Measurements from ENCODE around the gene ZSCAN1.
"Not testable (repeated sequence)": the region's sequence is repeated elsewhere in the genome, so short reads cannot be mapped to it uniquely, and the experiment has no call there.

Gene ZSCAN1, protein sequence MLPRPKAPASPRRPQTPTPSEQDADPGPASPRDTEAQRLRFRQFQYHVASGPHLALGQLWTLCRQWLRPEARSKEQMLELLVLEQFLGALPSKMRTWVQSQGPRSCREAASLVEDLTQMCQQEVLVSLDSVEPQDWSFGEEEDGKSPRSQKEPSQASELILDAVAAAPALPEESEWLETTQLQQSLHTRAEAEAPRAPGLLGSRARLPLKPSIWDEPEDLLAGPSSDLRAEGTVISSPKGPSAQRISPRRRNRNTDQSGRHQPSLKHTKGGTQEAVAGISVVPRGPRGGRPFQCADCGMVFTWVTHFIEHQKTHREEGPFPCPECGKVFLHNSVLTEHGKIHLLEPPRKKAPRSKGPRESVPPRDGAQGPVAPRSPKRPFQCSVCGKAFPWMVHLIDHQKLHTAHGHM

GRCh38 chr19:58033741-58034476 is at the start of gene ZSCAN1:
ZSCAN1 (plus strand) TSS chr19:58034025; CDS start chr19:58037837, 3,812 bp downstream.
- DNase-seq: no peak

DNA sequence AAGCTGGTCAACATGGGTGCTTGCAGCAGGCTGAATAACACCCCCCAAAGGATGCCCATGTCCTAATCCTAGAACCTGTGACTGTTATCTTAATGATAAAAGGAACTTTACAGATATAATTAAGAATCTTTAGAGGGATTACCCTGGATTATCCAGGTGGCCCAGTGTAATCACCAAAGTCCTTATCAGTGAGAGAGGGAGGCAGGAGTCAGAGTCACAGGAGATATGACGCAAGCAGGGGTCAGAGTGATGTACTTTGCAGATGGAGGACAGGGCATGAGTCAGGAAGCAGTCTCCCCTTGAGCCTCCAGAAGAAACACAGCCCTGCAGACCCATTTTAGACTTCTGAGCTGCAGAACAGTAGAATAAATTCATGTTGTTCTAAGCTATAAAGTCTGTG is 41.0 kb upstream of the ZSCAN1 start:
- no peak for DNase-seq

DNA sequence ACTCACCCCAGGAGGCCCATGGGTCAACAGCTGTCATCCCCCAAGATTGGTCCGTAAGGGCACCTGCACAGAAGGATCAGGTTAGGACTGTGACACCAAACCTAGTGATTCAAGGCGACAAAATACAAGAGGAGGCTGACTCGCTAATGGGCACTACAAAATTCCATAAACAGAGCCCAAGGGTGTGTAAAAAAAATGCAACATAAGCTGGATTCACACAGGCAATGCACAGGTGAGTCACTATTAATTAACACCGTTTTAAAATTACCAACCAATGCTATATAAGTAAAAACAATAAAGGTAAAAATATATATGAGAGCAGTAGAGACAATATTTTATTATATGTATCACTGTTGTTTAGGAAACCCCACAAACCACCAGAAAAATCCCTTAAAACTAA is 33.1 kb upstream of the ZSCAN1 start:
- no peak for DNase-seq

DNA sequence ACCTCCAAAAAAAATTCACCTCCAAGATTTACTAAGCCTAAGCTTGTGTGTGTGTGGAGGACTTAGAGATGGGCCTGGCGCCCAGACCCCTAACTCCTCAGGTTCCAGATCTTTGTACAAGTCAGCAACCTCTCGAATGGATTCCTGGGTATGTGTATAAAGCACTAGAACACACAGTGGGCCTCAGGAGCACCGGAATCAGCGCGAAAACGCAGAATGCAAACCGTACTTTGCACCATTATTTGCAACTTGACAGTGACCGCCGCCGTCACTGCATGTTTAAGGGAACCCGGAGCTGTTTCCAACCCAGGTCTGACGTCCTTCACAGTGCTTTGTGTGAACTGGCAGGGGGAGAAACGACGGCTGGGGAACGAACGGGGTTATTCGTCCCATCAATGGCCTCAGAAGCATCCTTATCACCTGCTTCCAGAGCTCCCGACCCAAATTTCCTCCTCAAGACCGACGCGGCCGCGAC is 31.9 kb upstream of the ZSCAN1 start:
- no peak for DNase-seq

DNA sequence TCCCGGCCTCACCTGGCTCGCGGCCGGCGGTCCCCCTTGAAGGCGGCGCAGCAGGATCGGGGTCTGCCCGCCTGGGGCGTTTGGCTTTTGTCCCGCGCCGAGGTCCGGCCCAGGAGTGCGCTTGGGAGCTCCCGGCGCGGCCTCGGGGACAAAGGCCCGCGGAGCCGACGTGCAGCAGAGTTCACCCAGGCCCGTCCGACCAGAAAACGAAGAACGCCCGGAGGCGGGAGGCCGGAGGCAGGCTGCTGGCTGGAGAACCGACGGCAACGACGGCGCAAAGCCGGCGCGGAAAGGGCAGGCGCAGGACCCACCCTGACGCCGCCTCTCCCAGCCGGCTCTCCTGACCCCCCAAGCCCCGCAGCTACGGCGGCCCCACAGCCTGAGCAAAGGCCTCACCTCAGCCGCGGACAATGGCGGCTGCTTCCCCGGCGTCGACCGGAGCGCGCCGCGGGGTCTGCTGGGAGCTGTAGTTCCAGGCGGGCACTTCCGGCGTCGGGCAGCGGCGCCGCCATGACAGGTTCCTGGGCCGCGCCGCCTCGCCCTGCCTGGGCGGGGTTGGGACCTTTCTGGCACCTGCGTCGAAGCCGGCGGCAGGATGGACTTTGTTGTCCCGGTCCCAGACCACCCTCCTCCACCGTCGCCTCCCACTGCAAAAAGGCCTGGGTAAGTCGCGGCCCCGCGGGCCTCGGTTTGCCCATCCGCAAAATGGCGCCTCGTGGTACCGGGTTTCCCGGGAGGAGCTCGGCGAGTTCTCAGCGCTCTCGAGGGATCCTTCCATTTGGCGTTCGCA is 31.2 kb upstream of the ZSCAN1 start, which contains the start of gene ZNF606:
Gene ZNF606 (minus strand): TSS at position 437 of the 790 bp plus-strand sequence. CDS start 1,501 bp downstream, outside the sequence.
- DNase-seq: peak; percentile 63

DNA sequence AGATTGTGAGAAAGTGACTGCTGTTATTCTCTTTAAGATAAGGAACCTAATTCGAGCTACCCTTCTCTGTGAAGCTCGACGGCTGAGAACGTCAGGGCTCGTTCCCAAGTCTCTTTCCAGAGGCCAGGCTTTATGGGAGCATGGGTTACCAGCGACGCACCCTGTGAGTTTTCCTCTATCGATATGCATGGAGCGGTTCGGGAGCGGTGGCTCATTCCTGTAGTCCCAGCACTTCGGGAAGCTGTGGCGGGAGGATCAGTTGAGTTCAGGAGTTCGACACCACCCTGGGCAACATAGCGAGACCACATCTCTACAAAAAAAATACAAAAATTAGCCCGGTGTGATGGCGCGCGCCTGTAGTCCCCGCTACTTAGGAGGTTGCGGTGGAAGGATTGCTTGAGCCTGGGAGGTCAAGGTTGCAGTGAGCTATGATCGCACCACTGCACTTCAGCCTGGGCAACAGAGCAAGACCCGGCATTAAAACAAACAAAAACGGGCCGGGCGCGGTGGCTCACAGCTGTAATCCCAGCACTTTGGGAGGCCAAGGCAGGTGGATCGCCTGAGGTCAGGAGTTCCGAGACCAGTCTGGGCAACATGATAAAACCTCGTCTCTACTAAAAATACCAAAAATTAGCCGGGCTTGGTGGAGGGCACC is 30.5 kb upstream of the ZSCAN1 start:
- DNase-seq: no peak

DNA sequence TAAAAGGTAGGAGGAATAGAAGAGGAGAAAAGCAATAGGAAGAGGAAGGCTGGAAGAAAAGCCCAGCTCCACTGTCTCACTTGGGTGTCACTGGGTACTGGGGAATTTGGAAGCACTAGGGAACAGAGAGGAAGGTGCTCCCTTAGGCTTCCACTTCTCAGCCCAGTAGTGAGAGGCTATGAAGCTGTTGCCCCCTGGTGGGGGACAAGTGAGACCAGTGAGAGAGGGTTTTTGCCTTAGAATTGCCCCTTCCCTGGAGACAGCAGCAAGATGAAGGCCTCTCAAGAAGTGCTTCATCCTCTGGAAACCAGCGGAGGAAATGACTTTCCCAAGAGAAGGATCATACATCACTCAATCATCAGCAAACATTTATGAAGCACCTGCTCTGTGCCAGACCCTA is 26.5 kb upstream of the ZSCAN1 start:
- no peak for DNase-seq

- DNase-seq: not testable (repeated sequence)
Observed at GRCh38 chr19:58008877-58009276, 24.9 kb upstream of the ZSCAN1 start.

GRCh38 chr19:58009301-58009665 is 24.5 kb upstream of the ZSCAN1 start:
- no peak for DNase-seq

- DNase-seq: peak; percentile 10
Observed at GRCh38 chr19:58009666-58010301, 24.0 kb upstream of the ZSCAN1 start.

GRCh38 chr19:58010507-58010906 is 23.3 kb upstream of the ZSCAN1 start:
- DNase-seq: no peak

DNA sequence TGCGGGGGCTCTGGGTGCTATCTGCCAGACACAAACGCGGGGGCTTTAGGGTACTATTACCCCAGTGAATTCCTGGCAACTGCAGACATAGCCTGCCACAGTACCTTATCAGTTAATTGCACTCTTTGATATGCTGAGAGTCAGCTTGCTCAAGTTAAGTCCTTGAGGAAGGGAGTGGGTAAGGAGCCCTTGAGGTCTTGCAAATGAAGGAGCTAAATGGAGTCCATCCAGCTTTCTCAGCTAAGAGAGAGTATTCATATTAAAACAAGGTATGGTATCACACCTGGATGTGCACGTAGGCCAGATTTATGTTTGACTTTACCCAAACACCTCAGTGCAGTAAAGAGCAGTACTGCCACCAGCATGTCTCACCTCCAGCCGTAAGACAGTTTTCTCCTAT is 19.7 kb upstream of the ZSCAN1 start:
- no peak for DNase-seq

DNA sequence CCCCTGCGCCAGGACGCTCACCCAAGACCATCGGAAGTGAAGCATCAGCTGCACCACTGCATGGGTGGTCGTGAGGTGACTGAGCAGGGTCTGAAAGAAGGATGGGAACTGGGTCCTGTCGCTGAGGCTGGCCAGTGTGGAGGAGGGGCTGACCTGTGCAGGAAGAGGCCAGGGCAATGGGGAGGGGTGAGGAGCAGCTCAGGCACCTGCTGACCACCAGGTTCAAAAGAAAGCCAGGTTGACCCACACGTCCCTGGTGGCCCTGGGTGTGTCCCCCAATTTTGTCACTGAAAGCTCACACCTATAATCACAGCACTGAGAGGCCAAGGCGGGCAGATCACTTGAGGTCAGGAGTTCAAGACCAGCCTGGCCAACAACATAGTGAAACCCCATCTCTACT is 13.7 kb upstream of the ZSCAN1 start:
- DNase-seq: no peak

DNA sequence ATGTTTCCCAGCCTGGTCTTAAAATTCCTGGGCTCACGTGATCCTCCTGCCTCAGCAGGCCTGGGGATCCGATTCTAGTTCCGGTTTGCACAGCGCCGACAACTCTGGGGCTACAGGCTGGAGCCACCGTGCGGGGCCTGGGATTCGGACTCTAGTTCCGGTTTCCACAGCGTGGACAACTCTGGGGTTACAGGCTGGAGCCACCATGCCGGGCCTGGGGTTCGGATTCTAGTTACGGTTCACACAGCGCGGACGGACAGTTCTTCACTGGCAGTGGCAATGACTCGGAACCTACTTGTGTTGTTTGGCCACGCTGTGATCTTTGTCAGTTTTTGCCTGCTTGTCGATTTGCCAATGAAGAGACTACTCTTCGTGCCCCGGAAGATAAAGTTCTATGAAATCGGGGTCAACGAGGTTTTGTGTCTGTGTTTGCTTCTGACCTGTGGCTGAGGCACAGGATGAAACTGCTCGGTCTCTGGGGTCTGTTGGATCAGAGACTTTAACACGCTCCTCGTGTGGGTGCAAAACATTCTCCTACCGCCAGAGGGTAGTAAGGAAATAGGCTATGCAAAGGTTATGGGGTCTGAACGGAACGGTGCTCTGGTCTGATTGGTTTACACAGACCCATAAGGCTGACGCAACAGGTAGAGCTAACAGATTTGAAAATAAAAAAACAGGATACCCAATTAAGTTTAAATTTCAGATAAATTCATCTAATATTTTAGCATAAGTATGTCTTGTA is 12.1 kb upstream of the ZSCAN1 start:
- DNase-seq: no peak

DNA sequence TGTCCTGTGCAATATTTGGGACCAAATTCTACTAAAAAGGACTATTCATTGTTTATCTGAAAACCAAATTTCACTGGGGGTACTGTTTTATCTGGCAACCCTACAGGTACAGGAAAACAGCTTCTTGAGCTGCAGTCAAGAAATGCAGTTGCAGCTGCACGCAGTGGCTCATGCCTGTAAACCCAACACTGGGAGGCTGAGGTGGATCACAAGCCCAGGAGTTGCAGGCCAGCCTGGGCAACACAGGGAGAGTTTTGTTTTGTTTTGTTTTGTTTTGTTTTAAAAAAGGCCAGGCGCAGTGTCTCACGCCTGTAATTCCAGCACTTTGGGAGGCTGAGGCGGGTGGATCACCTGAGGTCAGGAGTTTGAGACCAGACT is 11.6 kb upstream of the ZSCAN1 start:
- DNase-seq: no peak

GRCh38 chr19:58024661-58025060 is 9.2 kb upstream of the ZSCAN1 start:
- DNase-seq: no peak

DNA sequence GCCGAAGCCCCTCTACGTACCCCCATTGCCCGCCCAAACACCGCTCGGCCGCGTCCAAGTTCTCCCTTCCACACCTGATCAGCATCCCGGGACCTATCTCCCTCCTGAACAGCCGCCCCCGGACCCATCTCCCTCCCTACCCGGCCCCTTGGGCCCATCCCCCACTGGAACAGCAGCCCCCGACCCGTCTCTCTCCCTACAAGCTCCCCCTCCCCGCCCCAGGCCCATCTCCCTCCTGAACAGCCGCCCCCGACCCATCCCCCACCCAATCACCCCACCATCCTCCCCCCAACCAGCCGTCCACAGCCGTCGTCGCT is 610 bp downstream of the ZSCAN1 start:
- DNase-seq: no peak

DNA sequence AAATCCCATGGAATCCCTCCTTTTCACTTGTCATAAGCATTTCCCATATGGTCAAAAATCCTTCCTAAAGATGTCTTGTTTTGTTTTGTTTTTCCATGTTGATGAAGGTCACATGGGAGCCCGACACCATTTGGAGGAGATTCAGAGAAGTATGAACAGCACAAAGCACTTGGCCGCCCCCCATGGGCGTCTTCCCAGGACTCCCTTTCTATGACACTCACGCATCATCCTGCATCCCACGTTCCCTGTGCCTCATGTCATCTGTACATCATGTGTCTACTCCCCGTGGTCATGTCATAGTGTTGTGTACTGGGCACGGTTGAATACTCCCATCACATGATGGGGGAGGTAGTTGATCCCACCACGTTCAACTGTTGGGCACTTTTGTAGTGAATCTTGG is 2.0 kb downstream of the ZSCAN1 start:
- DNase-seq: no peak

- no peak for DNase-seq
Observed at GRCh38 chr19:58037927-58038687, 4.3 kb downstream of the ZSCAN1 start.

- no peak for DNase-seq
Observed at GRCh38 chr19:58038688-58039204, 4.9 kb downstream of the ZSCAN1 start.
